Activated T-helper 17 cell treated with anti-CD3 and anti-CD28 coated beads, Interleukin-2, amount 50 U/mL, for 72 hours (primary cell): Measurements from ENCODE around the gene RIPOR2. TPM values are rescaled to one million over a fixed set of nuclear protein-coding genes. Genes with fewer than 3 reads are reported as not detected.
"Not testable (repeated sequence)": the region's sequence is repeated elsewhere in the genome, so short reads cannot be mapped to it uniquely, and the experiment has no call there.

Experiments
- ATAC-seq: fragments of 150-1000 bp; cut with Tn5 transposase; replicated peaks from 2 replicates; pipeline ENCODE4 v1.10.0; 2021; ENCODE audit warnings: mild to moderate bottlenecking, moderate library complexity
- H3K27ac Mint-ChIP-seq: one replicate; pipeline ENCODE4 v1.8.0; 2022; ENCODE audit warnings: mixed read lengths
- H3K27me3 Mint-ChIP-seq: one replicate; pipeline ENCODE4 v1.8.0; 2022; ENCODE audit warnings: mixed read lengths
- H3K36me3 Mint-ChIP-seq: one replicate; pipeline ENCODE4 v1.8.0; 2022; ENCODE audit warnings: low read depth, mild to moderate bottlenecking, mixed read lengths
- H3K4me1 Mint-ChIP-seq: one replicate; pipeline ENCODE4 v1.8.0; 2022; ENCODE audit warnings: mixed read lengths
- H3K4me3 Mint-ChIP-seq: one replicate; pipeline ENCODE4 v1.8.0; 2022; ENCODE audit warnings: mild to moderate bottlenecking, mixed read lengths
- H3K9me3 Mint-ChIP-seq: one replicate; pipeline ENCODE4 v1.8.0; 2022; ENCODE audit warnings: mixed read lengths
- total RNA-seq, 2 donors: library from RNA; stranded (reverse); gene quantifications; one replicate each; pipeline ENCODE4 v1.2.3, GENCODE V29; 2022

RIPOR2 gene
- total RNA-seq, 2 donors from 2014 or later, result 47.5 to 113 TPM

DNA sequence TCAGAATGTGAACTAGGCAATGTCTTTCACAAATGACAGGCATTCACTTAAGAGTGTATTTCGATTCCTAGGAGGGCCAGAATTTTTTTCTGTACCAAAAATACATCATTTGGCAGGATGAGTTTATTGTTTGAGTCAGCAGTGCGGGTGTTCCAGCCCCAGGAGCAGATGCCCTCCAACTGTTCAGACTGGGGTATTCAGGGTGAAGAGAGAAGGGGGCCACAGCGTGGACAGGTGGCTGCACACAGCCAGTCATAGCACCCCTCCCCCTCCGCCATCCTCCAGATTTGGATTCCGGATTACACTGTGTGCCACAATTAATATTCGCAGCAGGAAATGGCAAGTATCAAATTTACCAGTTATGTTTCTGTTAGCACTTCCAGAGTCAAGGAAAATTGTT, 38.6 kb downstream of the RIPOR2 start:
- Mint-ChIP-seq H3K36me3 (peaks cover 66% of the 10 kb centered on the region), H3K9me3 (no peaks in the 10 kb centered on the region), H3K4me1 (peaks cover 65% of the 10 kb centered on the region), H3K27ac (peak overlapping the region; percentile 32), H3K27me3 (no peaks in the 10 kb centered on the region), H3K4me3 (no peak overlapping the region)
- ATAC-seq, result no peak

- Mint-ChIP-seq H3K4me1 (peaks cover 56% of the 10 kb centered on the region), H3K9me3 (no peaks in the 10 kb centered on the region), H3K4me3 (peak overlapping the region; percentile 68), H3K27me3 (no peaks in the 10 kb centered on the region), H3K36me3 (peaks cover 43% of the 10 kb centered on the region), H3K27ac (peak overlapping the region; percentile 92)
- peak; percentile 56 for ATAC-seq
Observed at GRCh38 chr6:24893342-24893850, 42.4 kb downstream of the RIPOR2 start.

DNA sequence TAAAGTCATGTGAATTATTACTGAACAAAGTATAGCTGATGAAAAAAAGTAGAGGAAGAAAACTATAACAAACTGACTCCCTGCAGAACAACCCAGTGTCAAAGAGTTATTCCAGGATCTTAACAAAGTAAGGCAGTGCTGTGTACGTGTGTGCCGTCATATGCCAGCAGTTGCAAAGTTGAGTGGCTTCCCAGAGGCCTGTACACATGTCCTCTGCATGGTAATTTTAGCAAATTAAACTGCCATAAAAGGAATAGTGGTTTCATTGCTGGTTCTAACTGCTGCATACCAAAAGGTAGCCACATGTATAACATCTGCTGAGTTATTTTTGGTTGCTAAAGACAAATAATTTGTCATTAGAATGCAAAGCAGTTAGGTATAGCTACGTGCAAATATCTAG, 44.8 kb downstream of the RIPOR2 start:
- peak overlapping the region; percentile 92 for H3K27ac Mint-ChIP-seq
- H3K27me3 Mint-ChIP-seq, result no peaks in the 10 kb centered on the region
- peak overlapping the region; percentile 62 for H3K4me3 Mint-ChIP-seq
- peaks cover 74% of the 10 kb centered on the region for H3K4me1 Mint-ChIP-seq
- H3K9me3 Mint-ChIP-seq, result no peaks in the 10 kb centered on the region
- peaks cover 57% of the 10 kb centered on the region for H3K36me3 Mint-ChIP-seq
- peak; percentile 31 for ATAC-seq

DNA sequence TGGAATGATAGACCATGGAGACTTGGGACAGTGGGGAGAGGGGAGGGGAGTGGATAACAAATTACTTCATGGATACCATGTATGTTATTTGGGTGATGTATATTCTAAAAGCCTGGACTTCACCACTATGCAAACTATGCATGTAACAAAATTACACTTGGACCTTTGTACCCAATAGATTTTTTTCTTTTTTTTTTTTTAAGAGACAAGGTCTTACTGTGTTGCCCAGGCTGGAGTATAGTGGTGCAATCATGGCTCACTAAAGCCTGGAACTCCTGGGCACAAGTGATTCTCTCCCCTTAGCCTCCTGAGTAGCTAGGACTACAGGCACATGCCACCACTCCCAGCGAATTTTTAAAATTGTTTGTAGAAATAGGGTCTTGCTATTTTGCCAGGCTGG, 45.3 kb downstream of the RIPOR2 start:
- no peaks in the 10 kb centered on the region for H3K27me3 Mint-ChIP-seq
- no peak for ATAC-seq
- H3K27ac Mint-ChIP-seq, result peak overlapping the region; percentile 92
- peaks cover 59% of the 10 kb centered on the region for H3K36me3 Mint-ChIP-seq
- peak overlapping the region; percentile 62 for H3K4me3 Mint-ChIP-seq
- H3K4me1 Mint-ChIP-seq, result peaks cover 76% of the 10 kb centered on the region
- no peaks in the 10 kb centered on the region for H3K9me3 Mint-ChIP-seq

DNA sequence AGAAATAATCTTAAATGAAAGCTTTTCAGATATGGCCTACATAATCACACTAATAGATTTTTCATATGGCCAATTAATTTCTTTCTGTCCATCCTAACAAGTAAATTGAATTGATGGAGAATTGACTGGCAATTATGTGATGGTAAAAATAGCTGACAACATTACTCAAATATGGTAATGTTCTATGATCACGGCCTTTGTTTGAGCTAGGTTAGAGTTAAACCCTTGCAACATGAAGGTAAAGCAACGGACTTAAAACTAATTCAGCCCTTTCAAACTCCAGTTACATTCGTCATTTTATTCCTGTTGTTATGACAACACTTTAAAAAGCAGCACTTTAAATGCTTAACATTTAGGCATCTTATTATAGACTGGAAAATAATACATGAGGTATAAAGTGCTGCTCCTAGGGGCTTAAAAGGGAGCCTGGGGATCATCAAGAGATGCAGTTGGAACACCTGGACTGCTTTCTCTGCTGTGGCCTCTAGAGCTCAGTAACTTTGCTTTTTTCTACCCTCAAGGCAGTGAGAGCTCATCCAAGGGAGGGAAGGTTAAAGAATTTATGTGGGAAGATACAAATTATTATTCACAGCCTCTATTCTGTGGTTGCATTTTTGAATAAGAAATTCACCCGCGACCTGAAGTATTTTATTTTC, 46.9 kb downstream of the RIPOR2 start:
- H3K27me3 Mint-ChIP-seq, result no peaks in the 10 kb centered on the region
- no peak for ATAC-seq
- peak overlapping the region; percentile 63 for H3K4me3 Mint-ChIP-seq
- H3K4me1 Mint-ChIP-seq, result peaks cover 67% of the 10 kb centered on the region
- no peaks in the 10 kb centered on the region for H3K9me3 Mint-ChIP-seq
- peak overlapping the region; percentile 76 for H3K27ac Mint-ChIP-seq
- H3K36me3 Mint-ChIP-seq, result peaks cover 52% of the 10 kb centered on the region

- peaks cover 53% of the 10 kb centered on the region for H3K36me3 Mint-ChIP-seq
- peak overlapping the region; percentile 63 for H3K4me3 Mint-ChIP-seq
Observed at GRCh38 chr6:24887545-24888140, 48.1 kb downstream of the RIPOR2 start.

DNA sequence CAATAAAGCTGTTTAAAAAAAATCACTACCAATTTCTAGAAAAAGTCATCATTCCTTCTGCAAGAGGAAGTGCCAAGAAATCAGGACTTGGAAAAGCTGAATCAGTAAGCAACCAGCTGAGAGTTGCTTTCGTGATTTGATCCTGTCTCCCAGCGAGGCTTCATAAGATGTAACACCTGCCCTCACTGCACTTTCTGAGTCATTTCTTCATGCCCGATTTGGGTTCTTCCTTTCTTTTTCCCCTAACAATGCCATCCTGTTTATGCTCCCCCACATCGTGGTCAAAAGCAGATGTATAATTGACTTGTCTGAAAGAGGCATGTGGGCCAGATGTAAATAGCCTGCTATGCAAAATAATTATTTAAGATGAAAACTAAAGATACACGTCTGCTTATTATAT, 52.1 kb downstream of the RIPOR2 start:
- Mint-ChIP-seq H3K4me3 (peak overlapping the region; percentile 68), H3K36me3 (peaks cover 70% of the 10 kb centered on the region), H3K4me1 (peaks cover 64% of the 10 kb centered on the region), H3K9me3 (no peaks in the 10 kb centered on the region), H3K27me3 (no peaks in the 10 kb centered on the region), H3K27ac (peak overlapping the region; percentile 92)
- peak; percentile 88 for ATAC-seq

More at GRCh38 chr6:24887545-24888140, 48.1 kb downstream of the RIPOR2 start:
- Mint-ChIP-seq H3K4me1 (peaks cover 64% of the 10 kb centered on the region), H3K9me3 (no peaks in the 10 kb centered on the region), H3K27ac (peak overlapping the region; percentile 76), H3K27me3 (no peaks in the 10 kb centered on the region)
- no peak for ATAC-seq

- ATAC-seq, result peak; percentile 76
- H3K27me3 Mint-ChIP-seq, result no peaks in the 10 kb centered on the region
- peaks cover 63% of the 10 kb centered on the region for H3K4me1 Mint-ChIP-seq
- H3K27ac Mint-ChIP-seq, result peak overlapping the region; percentile 92
- peaks cover 74% of the 10 kb centered on the region for H3K36me3 Mint-ChIP-seq
- H3K4me3 Mint-ChIP-seq, result peak overlapping the region; percentile 68
- H3K9me3 Mint-ChIP-seq, result no peaks in the 10 kb centered on the region
Observed at GRCh38 chr6:24882835-24883555, 52.8 kb downstream of the RIPOR2 start.

- Mint-ChIP-seq H3K36me3 (peaks cover 76% of the 10 kb centered on the region), H3K4me1 (peaks cover 59% of the 10 kb centered on the region)
Observed at GRCh38 chr6:24882295-24882694, 53.5 kb downstream of the RIPOR2 start.

DNA sequence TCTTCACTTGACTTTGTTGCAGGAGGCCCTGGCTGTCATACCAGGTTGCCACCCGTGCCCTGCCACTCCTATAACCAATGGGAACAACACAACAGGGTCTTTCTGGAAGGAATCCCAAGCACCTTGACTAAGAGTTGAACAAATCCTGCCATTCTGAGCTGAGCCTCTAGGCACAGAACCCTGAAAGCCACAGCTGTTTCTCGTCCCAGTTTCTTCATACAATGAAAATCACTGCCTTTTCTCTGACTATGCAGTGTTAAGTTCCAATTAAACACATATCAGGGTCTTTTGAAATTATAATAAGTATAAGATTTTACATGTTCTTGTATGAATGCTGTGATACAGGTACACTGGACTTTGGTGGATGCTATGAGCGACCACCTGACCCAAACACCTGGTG, 54.4 kb downstream of the RIPOR2 start:
- no peak for ATAC-seq
- peaks cover 57% of the 10 kb centered on the region for H3K4me1 Mint-ChIP-seq
- H3K27ac Mint-ChIP-seq, result peak overlapping the region; percentile 92
- H3K9me3 Mint-ChIP-seq, result peaks cover 3% of the 10 kb centered on the region
- no peaks in the 10 kb centered on the region for H3K27me3 Mint-ChIP-seq
- peaks cover 76% of the 10 kb centered on the region for H3K36me3 Mint-ChIP-seq
- peak overlapping the region; percentile 68 for H3K4me3 Mint-ChIP-seq

More at GRCh38 chr6:24882295-24882694, 53.5 kb downstream of the RIPOR2 start:
- no peaks in the 10 kb centered on the region for H3K27me3 Mint-ChIP-seq
- peaks cover 3% of the 10 kb centered on the region for H3K9me3 Mint-ChIP-seq
- peak overlapping the region; percentile 92 for H3K27ac Mint-ChIP-seq
- ATAC-seq, result no peak
- H3K4me3 Mint-ChIP-seq, result peak overlapping the region; percentile 68

DNA sequence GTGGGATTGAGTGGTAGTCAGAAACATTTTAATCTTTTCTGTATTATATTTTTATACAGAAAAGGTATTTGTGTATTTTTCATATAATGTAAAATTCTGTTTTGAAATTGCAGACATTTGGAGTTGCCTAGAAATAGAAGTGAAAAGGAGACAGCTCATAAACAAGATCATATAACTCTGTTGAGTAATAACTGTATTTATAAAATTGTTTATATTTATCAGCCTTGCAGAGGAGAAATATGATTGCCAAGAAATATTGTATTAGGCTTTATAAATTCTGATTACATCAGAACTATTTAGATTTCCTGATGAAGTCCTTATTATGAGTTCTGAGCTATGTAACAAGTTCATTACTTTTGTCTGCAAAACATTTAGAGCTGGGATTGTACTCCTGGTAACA, 55.3 kb downstream of the RIPOR2 start:
- Mint-ChIP-seq H3K36me3 (peaks cover 77% of the 10 kb centered on the region), H3K27ac (peak overlapping the region; percentile 92)

DNA sequence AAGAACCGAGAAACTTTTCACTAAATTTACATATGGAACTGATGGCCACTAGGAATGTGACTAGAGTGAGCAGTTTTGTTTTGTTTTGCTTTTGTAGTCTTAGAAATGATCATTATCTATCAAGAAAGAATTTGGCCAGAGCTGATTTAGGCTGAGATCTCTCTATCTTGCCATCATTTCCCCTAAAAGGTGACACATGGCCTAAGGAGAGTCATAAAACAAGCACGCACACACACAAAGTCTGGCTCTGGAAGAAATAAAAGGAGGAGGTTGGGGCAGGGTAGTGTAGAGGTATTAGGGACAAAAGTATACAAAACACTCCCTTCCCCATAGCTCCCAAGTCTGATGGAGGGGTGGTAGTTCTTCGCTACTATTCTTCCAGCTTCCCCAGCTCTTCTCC, 56.4 kb downstream of the RIPOR2 start:
- H3K9me3 Mint-ChIP-seq, result peaks cover 3% of the 10 kb centered on the region
- no peak for ATAC-seq
- H3K27ac Mint-ChIP-seq, result peak overlapping the region; percentile 92
- peak overlapping the region; percentile 34 for H3K4me3 Mint-ChIP-seq
- H3K4me1 Mint-ChIP-seq, result peaks cover 50% of the 10 kb centered on the region
- no peaks in the 10 kb centered on the region for H3K27me3 Mint-ChIP-seq
- H3K36me3 Mint-ChIP-seq, result peaks cover 84% of the 10 kb centered on the region

More for the DNA sequence above, 55.3 kb downstream of the RIPOR2 start:
- H3K4me3 Mint-ChIP-seq, result peak overlapping the region; percentile 34
- H3K4me1 Mint-ChIP-seq, result peaks cover 54% of the 10 kb centered on the region
- no peaks in the 10 kb centered on the region for H3K27me3 Mint-ChIP-seq
- no peak for ATAC-seq
- peaks cover 3% of the 10 kb centered on the region for H3K9me3 Mint-ChIP-seq

DNA sequence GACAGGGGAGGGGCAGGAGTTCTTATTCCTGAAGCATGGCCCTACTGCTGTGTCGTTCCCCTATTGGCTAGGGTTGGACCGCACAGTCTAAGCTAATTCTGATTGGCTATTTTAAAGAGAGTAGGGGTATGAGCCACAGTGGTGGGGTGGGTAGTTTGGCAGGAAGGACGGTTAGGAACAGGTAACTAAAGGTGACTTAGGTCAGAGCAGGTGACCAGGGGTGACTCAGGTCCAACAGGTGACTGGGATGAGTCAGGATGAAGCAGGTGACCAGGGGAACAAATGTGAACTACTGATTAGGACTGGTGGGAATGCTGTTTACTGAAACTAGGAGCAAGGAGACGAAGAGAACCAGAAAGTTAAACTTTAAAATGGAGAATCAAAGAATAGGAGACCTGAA, 58.0 kb downstream of the RIPOR2 start:
- Mint-ChIP-seq H3K4me1 (peaks cover 40% of the 10 kb centered on the region), H3K27ac (peak overlapping the region; percentile 69), H3K36me3 (peaks cover 88% of the 10 kb centered on the region)
- H3K27me3 Mint-ChIP-seq, ATAC-seq, H3K4me3 Mint-ChIP-seq, H3K9me3 Mint-ChIP-seq: not testable (repeated sequence)

DNA sequence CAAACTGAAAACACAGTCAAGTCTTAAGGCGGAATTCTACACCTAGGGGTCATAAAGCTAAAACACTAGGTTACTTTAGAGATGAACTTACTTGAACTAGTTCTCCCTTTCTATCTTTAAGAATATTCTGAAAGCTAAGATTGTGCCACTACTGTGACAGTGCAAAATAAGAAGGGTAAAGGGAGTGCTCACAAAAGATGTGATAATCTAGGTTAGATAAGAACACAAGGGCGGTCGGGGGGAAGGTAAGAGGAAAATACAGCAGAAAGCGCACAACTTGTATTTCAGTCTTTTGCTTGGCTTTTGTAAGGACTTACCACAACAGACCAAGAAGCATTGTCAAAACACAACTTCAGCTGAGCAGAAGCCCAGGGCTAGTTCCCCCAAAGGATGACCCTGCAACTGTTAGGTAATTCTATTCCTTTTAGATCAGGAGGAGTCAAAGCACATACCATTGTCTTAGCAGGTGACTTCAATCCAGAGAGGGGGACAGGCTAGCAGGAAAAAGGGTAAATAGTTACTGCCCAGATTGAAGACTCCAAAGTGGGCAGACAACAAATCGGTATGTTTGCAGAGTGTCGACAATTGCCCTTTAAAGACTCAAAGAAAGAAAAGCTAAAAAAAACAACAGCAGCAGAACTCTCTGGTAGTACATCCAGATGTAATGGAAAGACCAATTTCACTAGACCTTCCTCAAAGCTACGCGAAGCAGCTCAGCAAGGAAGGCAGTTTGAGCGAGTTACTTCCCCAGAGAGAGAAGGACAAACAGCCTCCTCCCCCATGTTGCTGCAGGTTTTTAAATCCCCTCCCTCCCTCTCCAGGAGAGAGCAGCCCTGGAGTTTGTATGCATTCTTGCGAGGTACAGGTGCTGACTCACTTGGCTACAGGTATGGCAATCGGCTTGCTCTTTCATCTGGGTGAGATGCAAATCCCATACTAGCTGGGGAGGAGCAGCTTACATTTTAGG, 59.0 kb downstream of the RIPOR2 start:
- peaks cover 88% of the 10 kb centered on the region for H3K36me3 Mint-ChIP-seq
- no peaks in the 10 kb centered on the region for H3K27me3 Mint-ChIP-seq
- no peak overlapping the region for H3K4me3 Mint-ChIP-seq
- ATAC-seq, result no peak
- peaks cover 3% of the 10 kb centered on the region for H3K9me3 Mint-ChIP-seq
- H3K27ac Mint-ChIP-seq, result peak overlapping the region; percentile 69
- H3K4me1 Mint-ChIP-seq, result peaks cover 32% of the 10 kb centered on the region
